HepG2 (cell line): ENCODE results near the gene RHOBTB1. TPM values are rescaled to one million over a fixed set of nuclear protein-coding genes. Genes with fewer than 3 reads are reported as not detected.

ENCODE experiments used
- ATAC-seq: fragments of 200-7000 bp; cut with Tn5 transposase; 3 replicates; pipeline ENCODE4 v1.9.1; 2020; ENCODE audit warnings: mild to moderate bottlenecking, moderate library complexity
- BruUV-seq: library from RNA; stranded (reverse); fragments of 400-500 nt; replicated peaks from 2 replicates; lab custom pipeline; 2021; lab: Mats Ljungman, UMichigan
- CTCF ChIA-PET: fragments of 300-600 bp; formaldehyde crosslinking; extraction: SDS; loops from one replicate; lab custom pipeline; 2021; ENCODE audit warnings: low total read pairs, inconsistent platforms, low intra/inter-chr PET ratio; lab: Yijun Ruan, JAX
- POLR2A ChIA-PET: fragments of 350-600 bp; sonication (Branson Sonifier 250); formaldehyde crosslinking; loops from one replicate; lab custom pipeline; 2020; ENCODE audit warnings: antibody characterized with exemption, inconsistent platforms; lab: Yijun Ruan, JAX
- DNase-seq: peaks from one replicate; pipeline ENCODE4 v3.0.0-alpha.2; 2015; ENCODE audit warnings: low spot score
- FAIRE-seq: peaks from 3 replicates; lab custom pipeline; 2011; peaks lifted over from hg19 to GRCh38; lab: Jason Lieb, UNC
- H2AFZ ChIP-seq: one replicate; pipeline ENCODE4 v1.6.1; 2011; ENCODE audit warnings: low read length, inconsistent platforms
- H3K27ac ChIP-seq: fragments of 300-600 bp; 3 replicates; pipeline ENCODE4 v1.8.0; 2011; ENCODE audit warnings: mixed run types, mild to moderate bottlenecking, mixed read lengths, low read length, inconsistent platforms; ENCODE audit not compliant: insufficient read depth; ENCODE audit errors: extremely low read length
- H3K27me3 ChIP-seq, 2 experiments: fragments of 200-600 bp in 1 of 2; 2 replicates in 1 of 2; 3 replicates in 1 of 2; pipeline versions ENCODE4 v1.6.0 to v1.8.0; 2011; ENCODE audit warnings: low read length in 2 of 2, mild to moderate bottlenecking in 2 of 2, moderate library complexity in 2 of 2, inconsistent platforms in 1 of 2; ENCODE audit not compliant: insufficient read depth in 2 of 2, control insufficient read depth in 1 of 2
- H3K36me3 ChIP-seq, 2 experiments: fragments of 200-600 bp in 1 of 2; replicated peaks in 1 of 2; 2 replicates in 1 of 2; 3 replicates in 1 of 2; pipeline versions ENCODE4 v1.5.1 to v1.8.0; 2011; ENCODE audit warnings: low read length in 2 of 2, inconsistent platforms in 1 of 2; ENCODE audit not compliant: insufficient read depth in 2 of 2, control insufficient read depth in 1 of 2
- H3K4me1 ChIP-seq: 2 replicates; pipeline ENCODE4 v1.5.1; 2012; ENCODE audit warnings: low read length, inconsistent platforms; ENCODE audit not compliant: insufficient read depth
- H3K4me2 ChIP-seq: 2 replicates; pipeline ENCODE4 v1.6.0; 2011; ENCODE audit warnings: low read depth, low read length, inconsistent platforms
- H3K4me3 ChIP-seq, 3 experiments: fragments of 200-600 bp in 1 of 3; sonication (generic), shearing (Covaris generic) in 1 of 3; replicated peaks in 1 of 3; 2 replicates each; pipeline ENCODE4 v1.5.1; 2011 to 2016; ENCODE audit warnings: low read length in 3 of 3, inconsistent platforms in 2 of 3, low read depth in 2 of 3, mild to moderate bottlenecking in 2 of 3, control low read depth in 1 of 3, mixed read lengths in 1 of 3; ENCODE audit not compliant: insufficient read depth in 1 of 3
- H3K79me2 ChIP-seq: one replicate; pipeline ENCODE4 v1.6.1; 2011; ENCODE audit warnings: low read length, inconsistent platforms; ENCODE audit not compliant: insufficient read depth
- H3K9ac ChIP-seq: 2 replicates; pipeline ENCODE4 v1.6.0; 2011; ENCODE audit warnings: mild to moderate bottlenecking, low read depth, low read length, inconsistent platforms; ENCODE audit not compliant: insufficient read depth
- H3K9me3 ChIP-seq: 2 replicates; pipeline ENCODE4 v1.5.1; 2012; ENCODE audit warnings: mild to moderate bottlenecking, low read length
- H4K20me1 ChIP-seq: 2 replicates; pipeline ENCODE4 v1.6.0; 2011; ENCODE audit warnings: inconsistent platforms, mild to moderate bottlenecking, low read length, moderate library complexity; ENCODE audit not compliant: insufficient read depth
- CEBPB ChIP-seq: IDR thresholded peaks from 2 replicates; pipeline ENCODE4 v1.6.1; 2011; ENCODE audit warnings: low read depth, low read length, improper control_type of control experiment, borderline replicate concordance
- HOMEZ ChIP-seq: IDR thresholded peaks from 2 replicates; pipeline ENCODE4 v1.6.1; 2016; ENCODE audit warnings: low read depth
- TFDP1 ChIP-seq: IDR thresholded peaks from 2 replicates; pipeline ENCODE4 v1.6.1; 2016; ENCODE audit warnings: missing compliant biosample characterization, missing genetic modification reagents, borderline replicate concordance
- TRIM22 ChIP-seq: fragments of 450-650 bp; IDR thresholded peaks from 2 replicates; pipeline ENCODE4 v1.6.1; 2017
- USF2 ChIP-seq, 2 experiments: sonication (generic) in 1 of 2; formaldehyde crosslinking in 1 of 2; IDR thresholded peaks; 2 replicates each; pipeline versions ENCODE4 v1.5.1 to v1.6.1; 2011 to 2020; ENCODE audit warnings: borderline replicate concordance in 1 of 2, low read depth in 1 of 2, low read length in 1 of 2, mild to moderate bottlenecking in 1 of 2, missing genetic modification reagents in 1 of 2, moderate library complexity in 1 of 2
- ZNF253 ChIP-seq: sonication (generic); formaldehyde crosslinking; IDR thresholded peaks from 2 replicates; pipeline ENCODE4 v1.8.0; 2022; ENCODE audit warnings: mild to moderate bottlenecking, missing genetic modification reagents, borderline replicate concordance
- WGBS: methylation state at CpG from one replicate; pipeline ENCODE4 v1.1.6; 2017; ENCODE audit warnings: low lambda C conversion rate; 5-methylcytosine and 5-hydroxymethylcytosine counted together
- in situ Hi-C: cut with HindIII; loops from 2 replicates; pipeline ENCODE4 v1.10.0; 2017; ENCODE audit warnings: low pct_unique_long_range_greater_than_20kb; ENCODE audit not compliant: extremely low pct_ligation_motif_present
- intact Hi-C: fragments of 100-400 bp; cut with micrococcal nuclease; formaldehyde crosslinking; loops from one replicate; pipeline ENCODE4 v1.10.0; 2022; ENCODE audit not compliant: unreplicated experiment
- polyA plus RNA-seq, 8 experiments: library from polyadenylated mRNA; depleted of rRNA in 3 of 8; stranded (reverse) in 7 of 8; unstranded in 1 of 8; fragments of >200 nt; fragmentation: Illumina TruSeq in 4 of 8; extraction: Trizol in 4 of 8; gene quantifications; 2 replicates each; pipeline versions ENCODE4 v1.2.1 to v1.2.3, GENCODE V29; 2011 to 2016; ENCODE audit warnings: low read depth in 4 of 8, missing spikeins in 1 of 8, mixed read lengths in 1 of 8; ENCODE audit not compliant: insufficient read depth in 1 of 8
- total RNA-seq, 5 experiments: library from RNA; depleted of rRNA; stranded (reverse); fragments of >200 nt; fragmentation: Illumina TruSeq; extraction: Trizol; gene quantifications; 2 replicates each; pipeline ENCODE4 v1.2.3, GENCODE V29; 2016; ENCODE audit warnings: low read depth in 1 of 5

Gene RHOBTB1
- total and polyA plus RNA-seq, 2 of the 13 experiments (the other 11 are each of a cell fraction or from before 2014, with no cell fraction given) = 18.8 to 59.5 TPM

- intact Hi-C loops (no loop called here), in situ Hi-C loops (no loop called here)
- Histone ChIP-seq H3K4me1 (peaks cover 10% of the 10 kb centered on the region), H3K27ac (no peak overlapping the region), H3K4me2 (no peak overlapping the region), H2AFZ (no peak overlapping the region), H4K20me1 (no peaks in the 10 kb centered on the region), H3K9me3 (no peaks in the 10 kb centered on the region), H3K4me3 (no peak overlapping the region), H3K79me2 (no peaks in the 10 kb centered on the region), H3K9ac (no peak overlapping the region), H3K27me3 (no peaks in the 10 kb centered on the region), H3K36me3 (peaks cover 12 to 38% of the 10 kb centered on the region in 2 experiments)
- no peak for FAIRE-seq
- POLR2A ChIA-PET = no interaction called here
- CTCF ChIA-PET = no interaction called here
- no peak for ATAC-seq
- 96% methylated on average over 5 of the region's 5 CpGs for WGBS
- no TSS peak for BruUV-seq
- DNase-seq = no peak
- no peak for TF ChIP-seq USF2 (IDR thresholded peaks at IDR 0.05; ENCODE audit: low read depth, low read length)
- no peak for TF ChIP-seq USF2 (CRISPR knock-in tag; IDR thresholded peaks at IDR 0.05; ENCODE audit: borderline replicate concordance)
- peak; percentile 17; the same call in 1 of the 2 replicates for TF ChIP-seq CEBPB
These were observed 32.3 kb downstream of the RHOBTB1 start for GRCh38 chr10:60911715-60912114.

- no peak for TF ChIP-seq ZNF253 (CRISPR knock-in tag)
- TF ChIP-seq TFDP1 (CRISPR knock-in tag) = no peak
- TF ChIP-seq HOMEZ (CRISPR knock-in tag) = no peak
- no peak for TF ChIP-seq TRIM22
- BruUV-seq = no TSS peak
- H3K9me3 ChIP-seq = no peaks in the 10 kb centered on the region
- no peak for FAIRE-seq
- over 99% methylated on average over 16 of the region's 16 CpGs for WGBS
- H3K4me2 ChIP-seq = no peak overlapping the region
- H4K20me1 ChIP-seq = no peaks in the 10 kb centered on the region
- no peak overlapping the region for H3K9ac ChIP-seq
- no peak overlapping the region for H3K4me3 ChIP-seq
- intact Hi-C loops (no loop called here), in situ Hi-C loops (no loop called here)
- peaks cover 15 to 43% of the 10 kb centered on the region in 2 experiments for H3K36me3 ChIP-seq
- ATAC-seq = no peak
- H3K27me3 ChIP-seq = no peaks in the 10 kb centered on the region
- no peak for DNase-seq
- CTCF ChIA-PET = no interaction called here
- H2AFZ ChIP-seq = no peak overlapping the region
- POLR2A ChIA-PET = no interaction called here
- H3K4me1 ChIP-seq = peaks cover 10% of the 10 kb centered on the region
- no peaks in the 10 kb centered on the region for H3K79me2 ChIP-seq
- H3K27ac ChIP-seq = no peak overlapping the region
These were observed 32.8 kb downstream of the RHOBTB1 start for GRCh38 chr10:60911216-60911615.
